MM.1S (cell line): ENCODE results near the gene DDR1.

Source experiments
- CTCF ChIP-seq: fragments of 300-600 bp; sonication (generic); IDR thresholded peaks from 2 replicates; pipeline ENCODE4 v1.5.1; 2016; ENCODE audit warnings: antibody characterized with exemption, low read length, mixed read lengths
- EZH2 ChIP-seq: fragments of 300-600 bp; sonication (generic); optimal IDR thresholded peaks from 2 replicates; pipeline ENCODE3; 2017; ENCODE audit warnings: low read depth, mild to moderate bottlenecking, antibody characterized with exemption, low read length, mixed read lengths
- EZH2phosphoT487 ChIP-seq: fragments of 300-600 bp; sonication (generic); IDR thresholded peaks from 2 replicates; pipeline ENCODE4 v1.6.1; 2018; ENCODE audit warnings: antibody characterized with exemption, low read length

- TF ChIP-seq CTCF (no peak), EZH2phosphoT487 (no peak), EZH2 (no peak)
These were observed 44.0 kb upstream of the DDR1 start for GRCh38 chr6:30840084-30840934.
